Measurements from ENCODE around the gene CSNK1G1.
"Not testable (repeated sequence)": the region's sequence is repeated elsewhere in the genome, so short reads cannot be mapped to it uniquely, and the experiment has no call there.

The CSNK1G1 gene

DNA sequence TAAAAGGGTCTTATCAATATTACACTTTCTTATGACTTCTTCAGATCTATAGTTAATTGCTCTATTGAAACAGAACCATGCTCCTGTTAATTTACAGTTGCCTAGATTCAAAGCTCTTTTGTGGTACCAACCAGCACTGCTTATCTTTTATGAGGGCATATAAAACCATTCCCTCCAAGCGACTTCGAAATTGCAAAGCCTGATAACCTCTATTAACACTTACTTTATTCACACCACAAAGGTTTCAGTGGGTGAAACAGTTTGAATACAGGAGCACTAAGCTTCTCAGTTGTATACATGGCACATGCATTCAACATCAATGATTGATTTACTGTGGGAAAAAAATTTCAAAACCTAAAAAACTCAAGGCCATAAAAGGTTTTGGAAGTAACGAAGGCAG lies 118.3 kb downstream of the CSNK1G1 start:
- no peak for DNase-seq (ENCODE audit: low read depth)

DNA sequence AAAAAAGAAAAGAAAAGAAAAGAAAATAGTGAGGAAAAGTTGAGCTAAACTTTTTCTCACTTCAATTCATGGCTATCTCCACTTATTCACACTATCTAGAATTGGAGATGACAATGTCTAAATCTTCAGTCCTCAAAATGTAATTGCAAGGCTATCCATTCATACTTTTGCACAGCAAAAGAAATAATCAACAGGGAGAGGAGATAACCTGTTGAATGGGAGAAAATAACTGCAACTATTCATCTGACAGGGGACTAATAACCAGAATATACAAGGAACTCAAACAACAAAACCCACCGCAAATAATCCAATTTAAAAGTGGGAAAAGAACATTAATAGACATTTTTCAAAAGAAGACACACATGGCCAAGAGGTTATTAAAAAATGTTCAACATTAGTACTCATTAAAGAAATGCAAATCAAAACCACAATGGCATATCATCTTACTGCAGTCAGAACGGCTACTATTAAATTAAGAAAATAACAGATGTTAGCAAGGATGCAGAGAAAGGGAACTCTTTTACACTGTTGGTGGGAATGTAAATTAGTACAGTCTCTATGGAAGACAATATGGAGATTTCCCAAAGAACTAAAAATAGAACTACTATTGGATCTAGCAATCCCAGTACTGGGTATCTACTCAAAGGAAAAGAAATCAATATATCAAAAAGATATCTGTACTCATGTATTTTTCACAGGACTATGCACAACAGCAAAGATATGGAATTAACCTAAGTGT lies 119.6 kb downstream of the CSNK1G1 start:
- DNase-seq (ENCODE audit: low read depth) = no peak

DNA sequence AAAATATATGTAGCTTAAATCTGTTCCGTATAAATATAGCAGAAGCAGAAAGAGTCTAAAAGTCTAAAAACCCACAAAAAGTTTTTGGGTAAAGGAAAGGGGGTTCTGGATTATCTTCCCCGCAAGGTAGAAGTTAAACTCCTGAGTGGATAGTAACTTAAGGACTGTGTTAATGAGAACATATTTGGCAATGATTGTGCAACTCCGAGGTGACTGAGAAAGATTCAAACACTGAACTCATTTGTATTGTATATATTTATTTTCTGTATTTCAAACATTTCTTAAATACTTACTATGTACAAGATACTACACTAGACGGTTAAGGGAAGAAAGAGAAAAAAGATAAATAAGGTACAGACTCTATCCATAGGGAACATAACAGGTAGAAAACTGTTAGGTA lies 120.4 kb downstream of the CSNK1G1 start:
- DNase-seq (ENCODE audit: low read depth) = no peak

DNA sequence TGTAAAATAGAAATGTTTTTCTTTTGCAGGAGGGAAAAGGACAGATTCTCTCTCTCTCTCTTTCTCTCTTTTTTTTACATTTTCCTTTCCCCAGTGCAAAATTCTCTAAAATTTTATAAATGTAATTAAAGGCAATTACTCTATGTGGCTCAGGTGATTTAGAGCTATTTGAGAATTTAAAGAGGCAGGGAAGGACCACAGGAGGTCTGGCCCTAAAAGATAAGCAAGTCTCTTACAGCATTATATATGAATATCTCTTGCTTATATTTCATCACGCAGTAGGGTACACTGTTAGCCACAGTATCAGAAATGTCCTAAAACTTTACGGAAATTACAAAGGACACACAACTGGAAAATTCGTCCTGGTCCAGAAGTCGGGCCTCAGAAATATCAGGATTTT lies 122.7 kb downstream of the CSNK1G1 start:
- no peak for DNase-seq (ENCODE audit: low read depth)

GRCh38 chr15:64232400-64232799 lies 123.6 kb downstream of the CSNK1G1 start:
- no peak for DNase-seq (ENCODE audit: low read depth)

DNA sequence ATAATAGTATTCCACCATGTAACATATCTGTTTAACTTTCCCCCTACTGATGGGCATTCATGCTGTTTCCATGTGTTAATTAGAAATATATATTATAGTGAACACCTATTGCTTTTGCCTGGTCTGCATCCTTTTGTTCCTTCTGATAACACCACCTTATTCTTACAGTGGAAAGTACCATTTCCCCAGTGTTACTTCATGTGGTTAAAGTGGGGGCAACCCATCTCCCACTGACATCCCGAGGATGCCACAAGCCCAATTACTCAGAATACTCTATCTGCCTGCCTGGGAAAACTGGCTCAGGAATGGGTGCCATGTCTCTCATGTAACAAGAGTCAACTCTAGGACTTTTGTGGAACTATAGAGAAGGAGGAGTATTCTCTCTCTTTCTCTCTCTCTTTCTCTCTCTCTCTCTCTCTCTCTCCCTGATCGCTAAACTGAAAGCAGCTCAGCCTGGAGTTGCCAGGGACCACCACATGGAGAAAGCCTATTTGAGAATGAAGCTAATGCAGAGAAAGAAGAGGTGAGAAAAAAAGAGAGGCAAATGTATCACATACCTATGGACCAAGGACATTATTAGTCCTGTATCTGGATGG lies 126.7 kb downstream of the CSNK1G1 start:
- no peak for DNase-seq (ENCODE audit: low read depth)

GRCh38 chr15:64225804-64226203 lies 130.2 kb downstream of the CSNK1G1 start:
- no peak for DNase-seq (ENCODE audit: low read depth)

GRCh38 chr15:64224511-64224910 lies 131.5 kb downstream of the CSNK1G1 start:
- DNase-seq (ENCODE audit: low read depth) = no peak

DNA sequence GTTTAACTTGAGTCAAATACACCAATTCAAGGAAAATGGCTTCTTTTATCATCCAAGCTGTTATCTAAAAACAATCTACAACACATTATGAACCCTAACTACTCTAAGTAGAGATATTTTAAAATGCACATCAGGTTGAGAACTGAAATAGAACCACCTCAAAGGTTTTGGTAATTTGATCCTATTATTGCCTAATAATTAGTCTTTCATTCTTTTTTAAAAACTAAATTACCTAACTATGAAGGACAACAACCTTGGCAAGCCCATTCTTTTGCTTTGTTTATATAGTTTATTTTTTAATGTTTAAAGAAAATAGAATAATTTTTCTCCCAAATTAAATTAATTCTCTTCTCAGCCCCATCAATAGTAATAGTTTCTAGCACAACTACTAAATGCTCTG lies 132.1 kb downstream of the CSNK1G1 start:
- no peak for DNase-seq (ENCODE audit: low read depth)

DNA sequence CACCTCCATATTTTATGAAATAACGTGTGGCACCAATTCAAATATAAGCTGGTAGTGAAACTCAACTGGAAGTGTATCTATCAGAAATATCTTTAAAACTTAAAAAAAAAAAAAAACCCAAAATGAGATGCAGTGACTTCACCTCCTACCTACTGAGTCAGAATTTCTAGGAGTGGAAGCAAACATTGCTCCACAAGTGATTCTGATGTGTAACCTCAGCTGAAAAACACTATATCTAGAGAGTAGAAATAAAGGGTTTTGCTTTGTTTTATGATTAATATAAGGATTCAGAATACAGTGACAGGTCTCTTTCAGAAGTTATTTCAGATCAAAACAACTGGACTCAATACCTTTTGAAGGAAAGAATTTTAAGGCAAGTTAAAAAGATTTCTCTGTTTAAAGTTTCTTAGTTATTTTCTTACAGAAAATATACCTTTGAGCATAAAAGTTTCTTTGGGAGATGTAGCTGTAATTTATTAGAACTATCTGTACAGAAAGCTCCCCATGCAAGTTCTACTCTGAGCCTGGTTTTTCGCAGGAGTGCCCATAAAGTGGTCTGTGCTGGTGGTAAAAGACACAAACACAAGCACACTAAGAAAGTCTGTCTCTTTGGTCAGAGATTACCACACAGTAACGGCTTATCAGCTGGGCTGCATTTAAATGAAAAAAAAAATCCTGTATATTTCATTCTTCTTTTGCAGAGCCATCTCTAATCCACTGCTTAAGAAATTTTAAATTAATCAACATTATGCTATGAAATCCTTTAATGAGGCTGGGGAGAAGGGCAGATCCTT lies 133.2 kb downstream of the CSNK1G1 start:
- no peak for DNase-seq (ENCODE audit: low read depth)

GRCh38 chr15:64221911-64222310 lies 134.1 kb downstream of the CSNK1G1 start:
- DNase-seq (ENCODE audit: low read depth) = not testable (repeated sequence)

GRCh38 chr15:64217429-64217750 lies 138.6 kb downstream of the CSNK1G1 start:
- DNase-seq (ENCODE audit: low read depth) = not testable (repeated sequence)

- DNase-seq (ENCODE audit: low read depth) = no peak
Observed at GRCh38 chr15:64216730-64217428, 139.1 kb downstream of the CSNK1G1 start.

GRCh38 chr15:64216196-64216595 lies 139.8 kb downstream of the CSNK1G1 start:
- DNase-seq (ENCODE audit: low read depth) = no peak

DNA sequence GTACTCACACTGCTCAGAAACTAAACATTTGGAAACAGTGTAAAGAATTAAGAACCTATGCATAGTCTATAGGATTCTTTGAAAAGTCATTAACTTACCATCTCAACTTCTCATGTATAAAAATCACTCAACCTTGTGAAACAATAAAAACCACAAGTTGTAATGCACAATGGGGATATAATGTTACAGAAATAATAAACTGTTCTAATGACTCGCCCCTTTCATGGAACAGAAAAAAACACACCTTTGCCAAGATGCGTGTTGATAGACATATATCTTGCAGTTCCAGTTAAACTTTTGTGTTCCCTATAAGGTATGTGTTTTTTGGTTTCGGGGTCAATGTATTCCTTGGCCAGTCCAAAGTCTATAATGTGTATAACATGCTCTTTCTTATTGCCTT lies 142.3 kb downstream of the CSNK1G1 start:
- no peak for DNase-seq (ENCODE audit: low read depth)

- DNase-seq (ENCODE audit: low read depth) = no peak
Observed at GRCh38 chr15:64211696-64212095, 144.3 kb downstream of the CSNK1G1 start.

- DNase-seq (ENCODE audit: low read depth) = no peak
Observed at GRCh38 chr15:64210371-64210770, 145.6 kb downstream of the CSNK1G1 start.

GRCh38 chr15:64209680-64210334 lies 146.2 kb downstream of the CSNK1G1 start:
- no peak for DNase-seq (ENCODE audit: low read depth)

- no peak for DNase-seq (ENCODE audit: low read depth)
Observed at GRCh38 chr15:64205202-64205601, 150.8 kb downstream of the CSNK1G1 start.

- no peak for DNase-seq (ENCODE audit: low read depth)
Observed at GRCh38 chr15:64197425-64197824, 158.5 kb downstream of the CSNK1G1 start.

GRCh38 chr15:64193971-64194370 lies 162.0 kb downstream of the CSNK1G1 start:
- no peak for DNase-seq (ENCODE audit: low read depth)
